HL-60/S4 treated with phorbol 12-myristate 13-acetate at 8.2 ng/mL for 4 days and 3 days (cell line): Measurements from ENCODE around the gene DBET.
"Not testable (repeated sequence)": the region's sequence is repeated elsewhere in the genome, so short reads cannot be mapped to it uniquely, and the experiment has no call there.

Source experiments
- in situ Hi-C: fragments of 300-500 bp; cut with MboI; formaldehyde crosslinking; loops from 2 replicates; pipeline ENCODE4 v1.15.0; 2022; ENCODE audit warnings: low sequenced_read_pairs

The DBET gene

GRCh38 chr4:190049378-190050239 is 14.7 kb upstream of the DBET start:
- in situ Hi-C loops, result not testable (repeated sequence)

- in situ Hi-C loops, result not testable (repeated sequence)
These were observed 5.3 kb upstream of the DBET start for GRCh38 chr4:190058997-190059396.

GRCh38 chr4:190064805-190065204 is 503 bp downstream of the DBET start:
- in situ Hi-C loops, result not testable (repeated sequence)

- in situ Hi-C loops, result not testable (repeated sequence)
These were observed 4.0 kb downstream of the DBET start for GRCh38 chr4:190068351-190068750.

GRCh38 chr4:190093052-190093451 is 28.8 kb downstream of the DBET start:
- in situ Hi-C loops, result not testable (repeated sequence)

- in situ Hi-C loops, result not testable (repeated sequence)
These were observed 29.7 kb downstream of the DBET start for GRCh38 chr4:190094031-190094430.

GRCh38 chr4:190095335-190095734 is 31.0 kb downstream of the DBET start:
- in situ Hi-C loops, result not testable (repeated sequence)

- in situ Hi-C loops, result not testable (repeated sequence)
These were observed 35.3 kb downstream of the DBET start for GRCh38 chr4:190099605-190100004.

GRCh38 chr4:190101525-190101924 is 37.2 kb downstream of the DBET start:
- in situ Hi-C loops, result not testable (repeated sequence)

- in situ Hi-C loops, result not testable (repeated sequence)
These were observed 41.9 kb downstream of the DBET start for GRCh38 chr4:190106191-190106590.

- in situ Hi-C loops, result not testable (repeated sequence)
These were observed 42.5 kb downstream of the DBET start for GRCh38 chr4:190106611-190107480.

GRCh38 chr4:190107766-190108485 is 43.6 kb downstream of the DBET start:
- in situ Hi-C loops, result not testable (repeated sequence)

GRCh38 chr4:190108756-190109155 is 44.5 kb downstream of the DBET start:
- in situ Hi-C loops, result not testable (repeated sequence)

GRCh38 chr4:190109390-190110011 is 45.2 kb downstream of the DBET start:
- in situ Hi-C loops, result not testable (repeated sequence)

- in situ Hi-C loops, result not testable (repeated sequence)
These were observed 45.7 kb downstream of the DBET start for GRCh38 chr4:190110033-190110432.

- in situ Hi-C loops, result not testable (repeated sequence)
These were observed 46.4 kb downstream of the DBET start for GRCh38 chr4:190110570-190111295.

GRCh38 chr4:190112879-190113278 is 48.6 kb downstream of the DBET start:
- in situ Hi-C loops, result not testable (repeated sequence)

GRCh38 chr4:190114991-190115390 is 50.7 kb downstream of the DBET start:
- in situ Hi-C loops, result not testable (repeated sequence)
